ENCODE measurements around the gene PARP14. TPM values are rescaled to one million over a fixed set of nuclear protein-coding genes. Genes with fewer than 3 reads are reported as not detected.

PARP14 gene
- total RNA-seq, 2 experiments from 2014 or later = 53.1 to 53.3 TPM

DNA sequence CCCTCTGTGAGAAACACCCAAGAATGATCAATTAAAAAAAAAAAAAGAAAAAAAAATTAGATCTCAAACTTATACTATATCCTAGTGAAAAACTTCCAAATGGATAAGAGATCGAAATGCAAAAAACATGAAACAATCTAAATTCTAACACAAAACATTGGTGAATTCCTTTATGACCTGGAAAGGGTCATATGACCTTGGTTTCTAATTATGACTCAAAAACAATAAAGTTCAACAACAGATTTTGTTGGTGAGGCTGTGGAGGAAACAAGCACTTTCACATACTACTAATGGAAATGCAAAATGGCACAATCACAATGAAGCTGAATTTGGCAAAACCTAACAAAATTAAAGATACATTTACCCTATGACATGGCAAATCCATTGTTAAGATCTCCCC lies 67.7 kb downstream of the PARP14 start:
- no peak for DNase-seq
- ChIA-PET CTCF (no interaction called here), POLR2A (no interaction called here)
- Mint-ChIP-seq H3K36me3 (ENCODE audit: low read depth) (peaks cover 23% of the 10 kb centered on the region), H3K9me3 (no peaks in the 10 kb centered on the region), H3K4me1 (ENCODE audit: low read depth) (no peaks in the 10 kb centered on the region), H3K27ac (no peak overlapping the region), H3K4me3 (no peak overlapping the region), H3K27me3 (no peaks in the 10 kb centered on the region)
- ATAC-seq = no peak
- TF ChIP-seq, protein P1, sequence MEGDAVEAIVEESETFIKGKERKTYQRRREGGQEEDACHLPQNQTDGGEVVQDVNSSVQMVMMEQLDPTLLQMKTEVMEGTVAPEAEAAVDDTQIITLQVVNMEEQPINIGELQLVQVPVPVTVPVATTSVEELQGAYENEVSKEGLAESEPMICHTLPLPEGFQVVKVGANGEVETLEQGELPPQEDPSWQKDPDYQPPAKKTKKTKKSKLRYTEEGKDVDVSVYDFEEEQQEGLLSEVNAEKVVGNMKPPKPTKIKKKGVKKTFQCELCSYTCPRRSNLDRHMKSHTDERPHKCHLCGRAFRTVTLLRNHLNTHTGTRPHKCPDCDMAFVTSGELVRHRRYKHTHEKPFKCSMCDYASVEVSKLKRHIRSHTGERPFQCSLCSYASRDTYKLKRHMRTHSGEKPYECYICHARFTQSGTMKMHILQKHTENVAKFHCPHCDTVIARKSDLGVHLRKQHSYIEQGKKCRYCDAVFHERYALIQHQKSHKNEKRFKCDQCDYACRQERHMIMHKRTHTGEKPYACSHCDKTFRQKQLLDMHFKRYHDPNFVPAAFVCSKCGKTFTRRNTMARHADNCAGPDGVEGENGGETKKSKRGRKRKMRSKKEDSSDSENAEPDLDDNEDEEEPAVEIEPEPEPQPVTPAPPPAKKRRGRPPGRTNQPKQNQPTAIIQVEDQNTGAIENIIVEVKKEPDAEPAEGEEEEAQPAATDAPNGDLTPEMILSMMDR (IDR thresholded peaks at IDR 0.05) = no peak
- intact Hi-C loops (cut with micrococcal nuclease) = no loop called here

DNA sequence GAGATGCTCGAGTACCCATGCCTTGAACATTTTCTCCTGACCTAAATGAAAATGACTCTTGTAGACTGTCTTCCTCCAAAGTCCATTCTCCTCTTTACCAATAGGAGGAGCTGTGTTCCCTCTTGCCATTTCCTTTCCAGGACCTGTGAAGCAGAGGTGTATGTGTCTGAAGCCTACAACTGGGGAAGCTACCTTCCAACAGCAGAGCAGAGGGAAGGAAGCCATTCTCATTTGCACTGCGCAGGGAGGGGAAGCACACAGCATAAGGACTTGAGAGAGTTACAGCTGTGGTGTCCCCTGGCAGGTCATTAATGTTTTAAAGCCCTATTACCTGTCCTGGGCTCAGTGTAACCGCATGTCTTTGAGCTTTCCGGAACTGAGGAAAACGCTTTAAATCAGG lies 74.3 kb downstream of the PARP14 start:
- H3K4me3 Mint-ChIP-seq = no peak overlapping the region
- peaks cover 13% of the 10 kb centered on the region for H3K36me3 Mint-ChIP-seq (ENCODE audit: low read depth)
- ATAC-seq (peak; percentile 95), DNase-seq (peak; percentile 11)
- ChIA-PET CTCF (interaction anchor here (0.6 to 5.1 kb wide), 28 partner anchors 9 to 362 kb away, joined by 3 to 24 read pairs (median 4); partner anchors contain the start of genes HSPBAP1 and SEMA5B), POLR2A (no interaction called here)
- no peaks in the 10 kb centered on the region for H3K27me3 Mint-ChIP-seq
- intact Hi-C loops (cut with micrococcal nuclease) = loop anchor here (10.0 kb wide), 1 partner anchor 270 kb away; the partner anchor contains the start of gene SEMA5B
- TF ChIP-seq, protein P1 (IDR thresholded peaks at IDR 0.05) = peak; percentile 83
- H3K27ac Mint-ChIP-seq = no peak overlapping the region
- no peaks in the 10 kb centered on the region for H3K9me3 Mint-ChIP-seq
- peaks cover 2% of the 10 kb centered on the region for H3K4me1 Mint-ChIP-seq (ENCODE audit: low read depth)

DNA sequence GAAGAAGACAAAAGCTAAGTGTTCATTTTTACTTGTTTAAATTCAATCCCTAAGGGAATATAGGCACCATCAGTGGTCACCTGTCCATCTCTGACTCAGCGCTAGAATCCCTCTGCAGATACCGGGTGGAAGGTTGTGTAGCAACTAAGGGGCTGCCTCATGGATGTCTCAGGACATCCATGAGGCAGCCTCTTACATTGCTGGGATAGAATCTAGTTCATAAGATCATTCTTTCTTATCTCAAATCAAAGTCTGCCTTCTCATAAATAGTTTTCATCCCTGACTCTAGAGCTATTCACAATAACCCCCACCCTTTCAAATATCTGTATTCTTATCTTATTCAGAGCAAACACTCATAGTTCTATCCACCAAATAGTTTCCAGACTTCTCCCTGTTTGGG lies 74.9 kb downstream of the PARP14 start:
- ChIA-PET POLR2A (no interaction called here), CTCF (interaction anchor here (0.6 to 5.1 kb wide), 27 partner anchors 9 to 363 kb away, joined by 3 to 24 read pairs (median 4); partner anchors contain the start of genes HSPBAP1 and SEMA5B)
- no peaks in the 10 kb centered on the region for H3K27me3 Mint-ChIP-seq
- H3K4me1 Mint-ChIP-seq (ENCODE audit: low read depth) = peaks cover 2% of the 10 kb centered on the region
- TF ChIP-seq, protein P1 (IDR thresholded peaks at IDR 0.05) = no peak
- H3K27ac Mint-ChIP-seq = no peak overlapping the region
- DNase-seq (no peak), ATAC-seq (no peak)
- intact Hi-C loops (cut with micrococcal nuclease) = loop anchor here (10.0 kb wide), 1 partner anchor 269 kb away; the partner anchor contains the start of gene SEMA5B
- H3K36me3 Mint-ChIP-seq (ENCODE audit: low read depth) = peaks cover 13% of the 10 kb centered on the region
- no peaks in the 10 kb centered on the region for H3K9me3 Mint-ChIP-seq
- H3K4me3 Mint-ChIP-seq = no peak overlapping the region

DNA sequence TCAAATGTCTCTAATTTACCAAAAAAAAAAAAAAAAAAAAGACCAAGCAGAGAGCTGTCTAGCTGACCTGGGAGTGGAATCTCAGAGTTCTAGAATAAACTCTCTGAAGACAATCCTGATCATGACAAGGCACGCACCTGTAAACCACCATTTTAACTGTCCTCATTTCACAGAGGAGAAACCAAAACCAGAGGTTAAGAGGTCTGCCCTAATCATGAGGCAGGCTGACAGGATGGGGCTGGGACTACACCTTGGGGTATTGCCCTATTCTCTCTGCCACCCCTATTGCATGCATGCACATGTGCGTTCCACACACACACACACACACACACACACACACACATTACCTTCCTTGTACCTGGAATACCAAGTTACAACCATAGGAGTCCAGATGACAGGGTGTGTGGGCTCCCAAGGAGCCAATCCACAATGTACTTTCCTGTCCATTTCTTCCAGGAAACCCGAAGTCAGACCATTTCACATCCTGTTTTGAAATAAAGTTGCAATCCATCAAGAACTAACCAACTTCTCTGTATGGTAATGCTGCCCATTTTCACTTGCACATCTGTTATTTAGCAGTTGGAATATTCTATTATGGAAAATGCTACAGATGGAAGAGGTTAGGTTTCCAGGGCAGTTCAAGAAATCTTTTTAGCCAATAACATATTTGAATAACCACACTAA lies 78.4 kb downstream of the PARP14 start:
- peaks cover 2% of the 10 kb centered on the region for H3K4me1 Mint-ChIP-seq (ENCODE audit: low read depth)
- H3K27ac Mint-ChIP-seq = no peak overlapping the region
- ATAC-seq = peak; percentile 51
- H3K27me3 Mint-ChIP-seq = no peaks in the 10 kb centered on the region
- DNase-seq = no peak
- H3K36me3 Mint-ChIP-seq (ENCODE audit: low read depth) = peaks cover 7% of the 10 kb centered on the region
- ChIA-PET CTCF (interaction anchor here (5.1 kb wide), 1 partner anchor 269 kb away, joined by 24 read pairs; the partner anchor contains the start of gene SEMA5B), POLR2A (interaction anchor here (0.6 kb wide), 1 partner anchor 131 kb away, joined by 3 read pairs; no protein-coding TSS in a partner anchor)
- intact Hi-C loops (cut with micrococcal nuclease) = loop anchor here (10.0 kb wide), 1 partner anchor 266 kb away; the partner anchor contains the start of gene SEMA5B
- TF ChIP-seq, protein P1 (IDR thresholded peaks at IDR 0.05) = no peak
- no peaks in the 10 kb centered on the region for H3K9me3 Mint-ChIP-seq
- no peak overlapping the region for H3K4me3 Mint-ChIP-seq
